ENCODE results near the gene RALGPS1.
A peak's percentile ranks its signal among the peaks of the same experiment; 100 is the strongest.

Gene RALGPS1

GRCh38 chr9:126957687-126958053 lies 43.1 kb downstream of the RALGPS1 start:
- DNase-seq: no peak

GRCh38 chr9:126959336-126959735 lies 44.8 kb downstream of the RALGPS1 start:
- DNase-seq: no peak

GRCh38 chr9:126959917-126960316 lies 45.3 kb downstream of the RALGPS1 start:
- no peak for DNase-seq

GRCh38 chr9:126962336-126962735 lies 47.8 kb downstream of the RALGPS1 start:
- no peak for DNase-seq

- DNase-seq: no peak
Observed at GRCh38 chr9:126965077-126965476, 50.5 kb downstream of the RALGPS1 start.

- peak; percentile 33 for DNase-seq
Observed at GRCh38 chr9:126965541-126966428, 51.2 kb downstream of the RALGPS1 start.

GRCh38 chr9:126971261-126971660 lies 56.7 kb downstream of the RALGPS1 start:
- DNase-seq: no peak

- no peak for DNase-seq
Observed at GRCh38 chr9:126973651-126974529, 59.3 kb downstream of the RALGPS1 start.

GRCh38 chr9:126974594-126974993 lies 60.0 kb downstream of the RALGPS1 start:
- no peak for DNase-seq

GRCh38 chr9:126975327-126976220 lies 61.0 kb downstream of the RALGPS1 start:
- DNase-seq: no peak

GRCh38 chr9:126979461-126979860 lies 64.9 kb downstream of the RALGPS1 start:
- peak; percentile 23 for DNase-seq

- no peak for DNase-seq
Observed at GRCh38 chr9:126980231-126980630, 65.6 kb downstream of the RALGPS1 start.

- no peak for DNase-seq
Observed at GRCh38 chr9:126981218-126981617, 66.6 kb downstream of the RALGPS1 start.

GRCh38 chr9:126982215-126983002 lies 67.8 kb downstream of the RALGPS1 start:
- DNase-seq: no peak

GRCh38 chr9:126983767-126984166 lies 69.2 kb downstream of the RALGPS1 start:
- no peak for DNase-seq

- DNase-seq: no peak
Observed at GRCh38 chr9:126984969-126985368, 70.4 kb downstream of the RALGPS1 start.

- DNase-seq: no peak
Observed at GRCh38 chr9:126985870-126986498, 71.4 kb downstream of the RALGPS1 start.

GRCh38 chr9:126986506-126986951 lies 71.9 kb downstream of the RALGPS1 start:
- DNase-seq: no peak

GRCh38 chr9:126988857-126989256 lies 74.3 kb downstream of the RALGPS1 start:
- DNase-seq: no peak

GRCh38 chr9:126989847-126990842 lies 75.6 kb downstream of the RALGPS1 start:
- no peak for DNase-seq
